Ascending aorta (tissue), 2 donors: ENCODE data around the gene ADAMTS1. TPM values are rescaled to one million over a fixed set of nuclear protein-coding genes. Genes with fewer than 3 reads are reported as not detected.

Experiments
- DNase-seq, 2 donors: peaks; one replicate each; pipeline ENCODE4 v3.0.0-alpha.2; 2019; ENCODE audit warnings: low spot score in 2 of 2
- H3K27ac ChIP-seq, 2 donors: fragments of 200-600 bp; sonication (generic); one replicate each; pipeline ENCODE4 v1.5.1; 2016 to 2017; ENCODE audit warnings: mild to moderate bottlenecking in 1 of 2
- H3K27me3 ChIP-seq: fragments of 200-600 bp; sonication (generic); one replicate; pipeline ENCODE4 v1.5.1; 2017
- H3K36me3 ChIP-seq, 2 donors: fragments of 200-600 bp; sonication (generic); one replicate each; pipeline ENCODE4 v1.5.1; 2016
- H3K4me1 ChIP-seq, 2 donors: fragments of 200-600 bp; sonication (generic); one replicate each; pipeline ENCODE4 v1.5.1; 2016 to 2017; ENCODE audit warnings: mild to moderate bottlenecking in 1 of 2
- H3K4me3 ChIP-seq, 2 donors: fragments of 200-600 bp; sonication (generic); one replicate each; pipeline ENCODE4 v1.5.1; 2016 to 2017; ENCODE audit warnings: mild to moderate bottlenecking in 1 of 2
- H3K9me3 ChIP-seq, 2 donors: fragments of 200-600 bp; sonication (generic); one replicate each; pipeline ENCODE4 v1.5.1; 2016
- CTCF ChIP-seq, 3 experiments: fragments of 200-600 bp in 2 of 3; fragments of 450-650 bp in 1 of 3; sonication (generic) in 2 of 3; IDR thresholded peaks; one replicate each; pipeline ENCODE4 v1.5.1; 2016 to 2019; ENCODE audit warnings: antibody characterized with exemption in 3 of 3, mild to moderate bottlenecking in 1 of 3, moderate library complexity in 1 of 3
- intact Hi-C: fragments of 100-400 bp; cut with DNase I; formaldehyde crosslinking; loops from one replicate; pipeline ENCODE4 v1.15.1; 2023
- total RNA-seq: library from RNA; depleted of rRNA; stranded (reverse); fragments of >200 nt; gene quantifications from one replicate; pipeline ENCODE4 v1.1.0, GENCODE V29; 2016

Gene ADAMTS1
- total RNA-seq, 1 donor from 2014 or later = 672 TPM

- Histone ChIP-seq H3K4me3 (peak overlapping the region; percentile 85 to 94), H3K9me3 (no peaks in the 10 kb centered on the region), H3K36me3 (peaks cover 59 to 66% of the 10 kb centered on the region in 2 donors), H3K27ac (peak overlapping the region; percentile 94 to 98), H3K4me1 (peaks cover 4 to 32% of the 10 kb centered on the region in 2 donors), H3K27me3 (no peaks in the 10 kb centered on the region)
- no peak for DNase-seq
- intact Hi-C loops = loop anchor here (5.0 to 10.0 kb wide), 5 partner anchors 43 to 1965 kb away; partner anchors contain the start of genes APP, ATP5PF and GABPA
- no peak for TF ChIP-seq CTCF (IDR thresholded peaks at IDR 0.05)
Measured at GRCh38 chr21:26840201-26840600, 5.0 kb downstream of the ADAMTS1 start.

DNA sequence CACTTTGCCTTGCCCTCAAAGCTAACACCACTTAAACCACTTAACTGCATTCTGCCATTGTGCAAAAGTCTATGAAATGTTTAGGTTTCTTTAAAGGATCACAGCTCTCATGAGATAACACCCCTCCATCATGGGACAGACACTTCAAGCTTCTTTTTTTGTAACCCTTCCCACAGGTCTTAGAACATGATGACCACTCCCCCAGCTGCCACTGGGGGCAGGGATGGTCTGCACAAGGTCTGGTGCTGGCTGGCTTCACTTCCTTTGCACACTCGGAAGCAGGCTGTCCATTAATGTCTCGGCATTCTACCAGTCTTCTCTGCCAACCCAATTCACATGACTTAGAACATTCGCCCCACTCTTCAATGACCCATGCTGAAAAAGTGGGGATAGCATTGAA lies 7.7 kb downstream of the ADAMTS1 start:
- H3K27ac ChIP-seq = peak overlapping the region; percentile 5 to 25
- intact Hi-C loops = no loop called here

GRCh38 chr21:26836528-26836927 lies 8.7 kb downstream of the ADAMTS1 start:
- intact Hi-C loops = no loop called here
- Histone ChIP-seq H3K27ac (peak overlapping the region; percentile 5 to 25), H3K9me3 (no peaks in the 10 kb centered on the region), H3K36me3 (peaks cover 48 to 53% of the 10 kb centered on the region in 2 donors), H3K4me1 (peaks cover 4 to 32% of the 10 kb centered on the region in 2 donors), H3K27me3 (no peaks in the 10 kb centered on the region), H3K4me3 (peak overlapping the region in 1 of 2 donors; percentile 30)
- no peak for TF ChIP-seq CTCF (IDR thresholded peaks at IDR 0.05)
- DNase-seq = no peak

More for the DNA sequence above, 7.7 kb downstream of the ADAMTS1 start:
- H3K27me3 ChIP-seq = no peaks in the 10 kb centered on the region
- peaks cover 58 to 63% of the 10 kb centered on the region in 2 donors for H3K36me3 ChIP-seq
- peaks cover 4 to 32% of the 10 kb centered on the region in 2 donors for H3K4me1 ChIP-seq
- H3K4me3 ChIP-seq = peak overlapping the region; percentile 4 to 30
- no peaks in the 10 kb centered on the region for H3K9me3 ChIP-seq
- no peak for TF ChIP-seq CTCF (IDR thresholded peaks at IDR 0.05)
- DNase-seq = no peak

GRCh38 chr21:26835714-26836265 lies 9.4 kb downstream of the ADAMTS1 start:
- peak overlapping the region; percentile 31 to 42 for H3K27ac ChIP-seq
- peaks cover 40 to 46% of the 10 kb centered on the region in 2 donors for H3K36me3 ChIP-seq
- intact Hi-C loops = no loop called here

DNA sequence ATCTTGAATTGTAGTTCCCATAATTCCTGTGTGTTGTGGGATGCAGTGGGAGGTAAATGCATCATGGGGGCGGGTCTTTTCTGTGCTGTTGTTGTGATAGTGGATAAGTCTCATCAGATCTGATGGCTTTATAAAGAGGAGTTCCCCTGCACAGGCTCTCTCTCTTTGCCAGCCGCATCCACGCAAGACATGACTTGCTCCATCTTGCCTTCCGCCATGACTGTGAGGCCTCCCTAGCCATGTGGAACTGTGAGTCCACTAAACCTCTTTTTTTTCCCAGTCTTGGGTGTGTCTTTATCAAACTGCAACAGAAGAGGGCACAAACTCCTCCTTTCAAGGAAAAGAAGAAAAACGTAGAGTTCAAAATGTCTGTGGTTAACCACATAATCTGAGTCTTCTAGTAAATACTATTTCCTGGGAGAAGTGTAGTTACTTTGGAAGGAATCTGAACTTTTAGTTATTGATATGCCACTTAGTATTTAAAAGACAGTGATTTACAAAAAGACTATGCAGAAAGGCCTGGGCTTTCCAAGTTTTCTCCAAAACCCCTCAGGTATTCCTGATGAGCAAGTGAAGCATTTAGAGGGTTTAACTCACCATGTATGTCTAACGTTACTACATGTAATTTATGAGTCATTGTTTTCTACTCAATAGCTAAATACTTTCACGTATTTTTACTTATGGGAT lies 10.0 kb downstream of the ADAMTS1 start:
- H3K4me3 ChIP-seq = no peak overlapping the region
- DNase-seq = peak in 1 of 2 donors; percentile 73
- H3K36me3 ChIP-seq = peaks cover 34 to 40% of the 10 kb centered on the region in 2 donors
- H3K27me3 ChIP-seq = no peaks in the 10 kb centered on the region
- TF ChIP-seq CTCF (IDR thresholded peaks at IDR 0.05) = no peak
- H3K4me1 ChIP-seq = peaks cover 1 to 26% of the 10 kb centered on the region in 2 donors
- intact Hi-C loops = no loop called here
- H3K27ac ChIP-seq = peak overlapping the region; percentile 31 to 42
- H3K9me3 ChIP-seq = no peaks in the 10 kb centered on the region

More at GRCh38 chr21:26835714-26836265, 9.4 kb downstream of the ADAMTS1 start:
- Histone ChIP-seq H3K27me3 (no peaks in the 10 kb centered on the region), H3K9me3 (no peaks in the 10 kb centered on the region), H3K4me3 (no peak overlapping the region), H3K4me1 (peaks cover 4 to 26% of the 10 kb centered on the region in 2 donors)
- no peak for DNase-seq
- TF ChIP-seq CTCF (IDR thresholded peaks at IDR 0.05) = no peak
